WTC11 (cell line): Measurements from ENCODE around the gene EHD1. TPM values are rescaled to one million over a fixed set of nuclear protein-coding genes. Genes with fewer than 3 reads are reported as not detected.

Experiments
- ATAC-seq: fragments of 200-7000 bp; cut with Tn5 transposase; 2 replicates; pipeline ENCODE4 v1.10.0; 2021; ENCODE audit warnings: mild to moderate bottlenecking, moderate library complexity
- CTCF ChIA-PET: fragments of 300-600 bp; sonication (Branson Sonifier 250); formaldehyde crosslinking; loops from one replicate; lab custom pipeline; 2021; ENCODE audit warnings: antibody characterized with exemption; lab: Charles Lee
- POLR2A ChIA-PET: fragments of 350-600 bp; sonication (Branson Sonifier 250); formaldehyde crosslinking; loops from one replicate; lab custom pipeline; 2021; ENCODE audit warnings: antibody characterized with exemption; lab: Charles Lee
- DNase-seq: peaks from one replicate; pipeline ENCODE4 v3.0.0; 2021; ENCODE audit warnings: low spot score
- H3K27ac Mint-ChIP-seq: 2 replicates; pipeline ENCODE4 v1.8.0; 2021; ENCODE audit warnings: mixed read lengths
- H3K27me3 Mint-ChIP-seq: 2 replicates; pipeline ENCODE4 v1.8.0; 2021; ENCODE audit warnings: low read depth, mild to moderate bottlenecking, moderate library complexity, mixed read lengths
- H3K36me3 Mint-ChIP-seq: 2 replicates; pipeline ENCODE4 v1.8.0; 2021; ENCODE audit warnings: mixed read lengths
- H3K4me1 Mint-ChIP-seq: 2 replicates; pipeline ENCODE4 v1.8.0; 2022; ENCODE audit warnings: mixed read lengths
- H3K4me3 Mint-ChIP-seq: 2 replicates; pipeline ENCODE4 v1.8.0; 2021; ENCODE audit warnings: mild to moderate bottlenecking, moderate library complexity, mixed read lengths
- H3K9me3 Mint-ChIP-seq: 2 replicates; pipeline ENCODE4 v1.8.0; 2021; ENCODE audit warnings: mixed read lengths
- ATF3 ChIP-seq: sonication (generic); formaldehyde crosslinking; conservative IDR thresholded peaks from 2 replicates; pipeline ENCODE4 v1.8.1; 2022; ENCODE audit warnings: mild to moderate bottlenecking, missing genetic modification reagents
- ATF6 ChIP-seq: sonication (generic); formaldehyde crosslinking; IDR thresholded peaks from 2 replicates; pipeline ENCODE4 v1.8.1; 2023; ENCODE audit warnings: mild to moderate bottlenecking, missing genetic modification reagents
- CREM ChIP-seq: sonication (generic); formaldehyde crosslinking; IDR thresholded peaks from 2 replicates; pipeline ENCODE4 v1.8.1; 2022; ENCODE audit warnings: mild to moderate bottlenecking, missing genetic modification reagents, moderate library complexity
- E2F4 ChIP-seq: sonication (generic); formaldehyde crosslinking; IDR thresholded peaks from 2 replicates; pipeline ENCODE4 v1.8.1; 2022; ENCODE audit warnings: low read depth, mild to moderate bottlenecking, moderate library complexity, missing genetic modification reagents, borderline replicate concordance
- ELF4 ChIP-seq: sonication (generic); formaldehyde crosslinking; IDR thresholded peaks from 2 replicates; pipeline ENCODE4 v1.8.1; 2022; ENCODE audit warnings: low read depth, mild to moderate bottlenecking, moderate library complexity, missing genetic modification reagents
- ESRRA ChIP-seq: sonication (generic); formaldehyde crosslinking; IDR thresholded peaks from 2 replicates; pipeline ENCODE4 v1.8.1; 2022; ENCODE audit warnings: mild to moderate bottlenecking, missing genetic modification reagents, borderline replicate concordance
- FOXK1 ChIP-seq: sonication (generic); formaldehyde crosslinking; IDR thresholded peaks from 2 replicates; pipeline ENCODE4 v1.8.0; 2022; ENCODE audit warnings: mild to moderate bottlenecking, moderate library complexity, missing genetic modification reagents
- FOXP4 ChIP-seq: sonication (generic); formaldehyde crosslinking; IDR thresholded peaks from 2 replicates; pipeline ENCODE4 v1.8.0; 2022; ENCODE audit warnings: mild to moderate bottlenecking, missing genetic modification reagents
- MAX ChIP-seq: sonication (generic); formaldehyde crosslinking; IDR thresholded peaks from 2 replicates; pipeline ENCODE4 v1.8.0; 2022; ENCODE audit warnings: mild to moderate bottlenecking, missing genetic modification reagents
- SP1 ChIP-seq: sonication (generic); formaldehyde crosslinking; conservative IDR thresholded peaks from 2 replicates; pipeline ENCODE4 v1.8.1; 2022; ENCODE audit warnings: missing genetic modification reagents
- TCF7 ChIP-seq: sonication (generic); formaldehyde crosslinking; IDR thresholded peaks from 2 replicates; pipeline ENCODE4 v1.8.0; 2022; ENCODE audit warnings: mild to moderate bottlenecking, low read depth, missing genetic modification reagents, moderate library complexity
- USF1 ChIP-seq: sonication (generic); formaldehyde crosslinking; IDR thresholded peaks from 2 replicates; pipeline ENCODE4 v1.8.0; 2022; ENCODE audit warnings: mild to moderate bottlenecking, missing genetic modification reagents
- USF2 ChIP-seq: sonication (generic); formaldehyde crosslinking; IDR thresholded peaks from 2 replicates; pipeline ENCODE4 v1.8.1; 2023; ENCODE audit warnings: mild to moderate bottlenecking, missing genetic modification reagents, moderate library complexity
- ZNF121 ChIP-seq: sonication (generic); formaldehyde crosslinking; IDR thresholded peaks from 2 replicates; pipeline ENCODE4 v1.8.0; 2023; ENCODE audit warnings: missing genetic modification reagents
- ZNF232 ChIP-seq: sonication (generic); formaldehyde crosslinking; IDR thresholded peaks from 2 replicates; pipeline ENCODE4 v1.8.0; 2022; ENCODE audit warnings: mild to moderate bottlenecking, missing genetic modification reagents
- ZNF281 ChIP-seq: sonication (generic); formaldehyde crosslinking; IDR thresholded peaks from 2 replicates; pipeline ENCODE4 v1.8.0; 2023; ENCODE audit warnings: mild to moderate bottlenecking, missing genetic modification reagents
- ZNF423 ChIP-seq: fragments of 250-450 bp; sonication (Bioruptor Pico); IDR thresholded peaks from 2 replicates; pipeline ENCODE4 v2.1.2; 2022; ENCODE audit warnings: mild to moderate bottlenecking, moderate library complexity
- total RNA-seq: library from RNA; stranded (reverse); gene quantifications from 3 replicates; pipeline ENCODE4 v1.2.3, GENCODE V29; 2021

The EHD1 gene
- total RNA-seq, 1 experiment from 2014 or later: 38.1 TPM

GRCh38 chr11:64916775-64917662, 38.6 kb upstream of the EHD1 start, which contains the start of gene ATG2A (continued):
- TF ChIP-seq E2F4 (CRISPR knock-in tag) (no peak), TCF7 (CRISPR knock-in tag) (no peak), FOXP4 (CRISPR knock-in tag) (peak; percentile 24; the same call in 1 of the 2 replicates), ZNF232 (CRISPR knock-in tag) (no peak), ATF6 (CRISPR knock-in tag) (no peak), ATF3 (CRISPR knock-in tag) (no peak), CREM (CRISPR knock-in tag) (no peak)

GRCh38 chr11:64916040-64916774, 37.8 kb upstream of the EHD1 start:
- DNase-seq: no peak
- H3K27ac Mint-ChIP-seq: peak overlapping the region; percentile 86
- ChIA-PET CTCF (interaction anchor here (0.7 to 2.1 kb wide), 7 partner anchors 8 to 87 kb away, joined by 3 to 6 read pairs (median 6); partner anchors contain the start of genes BATF2, GPHA2 and PPP2R5B), POLR2A (interaction anchor here (0.6 kb wide), 1 partner anchor 59 kb away, joined by 3 read pairs; no protein-coding TSS in a partner anchor)
- no peak for ATAC-seq
- H3K36me3 Mint-ChIP-seq: peaks cover 5% of the 10 kb centered on the region; the same call in 1 of the 2 replicates
- TF ChIP-seq SP1 (CRISPR knock-in tag) (0 out of 2 replicates have a peak, but pooled peaks have one; percentile 22), ZNF121 (CRISPR knock-in tag) (no peak), MAX (CRISPR knock-in tag) (peak; percentile 19; the same call in 1 of the 2 replicates), ZNF423 (CRISPR knock-in tag) (peak; percentile 49; the same call in 1 of the 2 replicates), FOXK1 (CRISPR knock-in tag) (peak; percentile 86)
- peak overlapping the region; percentile 88 for H3K4me3 Mint-ChIP-seq
- peaks cover 13% of the 10 kb centered on the region for H3K4me1 Mint-ChIP-seq
- H3K27me3 Mint-ChIP-seq: no peaks in the 10 kb centered on the region
- H3K9me3 Mint-ChIP-seq: no peaks in the 10 kb centered on the region

GRCh38 chr11:64915376-64915887, 37.0 kb upstream of the EHD1 start:
- Mint-ChIP-seq H3K9me3 (no peaks in the 10 kb centered on the region), H3K36me3 (peaks cover 5% of the 10 kb centered on the region; the same call in 1 of the 2 replicates), H3K27ac (no peak overlapping the region), H3K4me3 (peak overlapping the region; percentile 88; the same call in 1 of the 2 replicates), H3K27me3 (no peaks in the 10 kb centered on the region), H3K4me1 (peaks cover 13% of the 10 kb centered on the region)
- TF ChIP-seq USF1 (CRISPR knock-in tag) (no peak), ESRRA (CRISPR knock-in tag) (no peak), ELF4 (no peak), ZNF281 (CRISPR knock-in tag) (no peak), CREM (CRISPR knock-in tag) (no peak), USF2 (no peak)
- POLR2A ChIA-PET: no interaction called here
- ATAC-seq (no peak), DNase-seq (no peak)
- CTCF ChIA-PET: interaction anchor here (0.9 to 2.1 kb wide), 5 partner anchors 9 to 81 kb away, joined by 4 to 6 read pairs (median 6); partner anchors contain the start of genes BATF2, GPHA2 and PPP2R5B
